Fibroblast of lung (primary cell): ENCODE results near the gene TMEM163. TPM values are rescaled to one million over a fixed set of nuclear protein-coding genes. Genes with fewer than 3 reads are reported as not detected.

Experiments used
- DNase-seq, 2 donors: peaks; one replicate each; pipeline versions ENCODE4 v3.0.0 to v3.0.0-alpha.2; 2010; ENCODE audit warnings: low read depth in 2 of 2
- H2AFZ ChIP-seq: 2 replicates; pipeline ENCODE4 v1.5.1; 2012; ENCODE audit warnings: low read length, control low read depth, inconsistent platforms
- H3K27ac ChIP-seq: 2 replicates; pipeline ENCODE4 v1.5.1; 2011; ENCODE audit warnings: low read length, control low read depth; ENCODE audit not compliant: insufficient read depth
- H3K27me3 ChIP-seq: 2 replicates; pipeline ENCODE4 v1.5.1; 2011; ENCODE audit warnings: mild to moderate bottlenecking, low read length; ENCODE audit not compliant: control insufficient read depth, insufficient read depth
- H3K36me3 ChIP-seq: 2 replicates; pipeline ENCODE4 v1.5.1; 2011; ENCODE audit warnings: low read length; ENCODE audit not compliant: control insufficient read depth, insufficient read depth
- H3K4me1 ChIP-seq: 2 replicates; pipeline ENCODE4 v1.5.1; 2011; ENCODE audit warnings: low read length; ENCODE audit not compliant: control insufficient read depth, insufficient read depth; ENCODE audit errors: extremely low read depth
- H3K4me2 ChIP-seq: 2 replicates; pipeline ENCODE4 v1.5.1; 2011; ENCODE audit warnings: low read length, control low read depth; ENCODE audit not compliant: insufficient read depth; ENCODE audit errors: extremely low read depth
- H3K4me3 ChIP-seq, 4 experiments: fragments of 200-600 bp in 1 of 4; sonication (generic) in 1 of 4; replicated peaks in 1 of 4; 2 replicates each; pipeline ENCODE4 v1.5.1; 2011 to 2016; ENCODE audit warnings: low read length in 4 of 4, low read depth in 3 of 4, mild to moderate bottlenecking in 3 of 4, control low read depth in 2 of 4, inconsistent platforms in 1 of 4, mixed read lengths in 1 of 4; ENCODE audit not compliant: insufficient read depth in 1 of 4; ENCODE audit errors: control extremely low read depth in 1 of 4
- H3K79me2 ChIP-seq: 2 replicates; pipeline ENCODE4 v1.5.1; 2012; ENCODE audit warnings: mild to moderate bottlenecking, low read length, inconsistent platforms; ENCODE audit not compliant: control insufficient read depth, insufficient read depth
- H3K9ac ChIP-seq: 2 replicates; pipeline ENCODE4 v1.5.1; 2011; ENCODE audit warnings: mild to moderate bottlenecking, low read length, control low read depth; ENCODE audit not compliant: insufficient read depth
- H3K9me3 ChIP-seq: 2 replicates; pipeline ENCODE4 v1.5.1; 2012; ENCODE audit warnings: low read depth, low read length; ENCODE audit not compliant: control insufficient read depth, insufficient read depth
- H4K20me1 ChIP-seq: 2 replicates; pipeline ENCODE4 v1.5.1; 2011; ENCODE audit warnings: low read length; ENCODE audit not compliant: control insufficient read depth, insufficient read depth; ENCODE audit errors: extremely low read depth
- EZH2 ChIP-seq: IDR thresholded peaks from 2 replicates; pipeline ENCODE4 v1.5.1; 2012; ENCODE audit warnings: low read length, control low read depth, mild to moderate bottlenecking; ENCODE audit errors: missing control alignments
- polyA plus RNA-seq, 2 donors: library from polyadenylated mRNA; depleted of rRNA in 1 of 2; stranded (reverse) in 1 of 2; unstranded in 1 of 2; fragments of >200 nt; gene quantifications; 2 replicates each; pipeline ENCODE4 v1.2.1, GENCODE V29; 2011 to 2012; ENCODE audit warnings: missing spikeins in 1 of 2
- total RNA-seq: library from RNA; depleted of rRNA; stranded (reverse); fragments of >200 nt; gene quantifications from 2 replicates; pipeline ENCODE4 v1.2.1, GENCODE V29; 2014
- TF ChIP-seq, protein P1 (sequence below), 2 donors: IDR thresholded peaks in 1 of 2; conservative IDR thresholded peaks in 1 of 2; 1 replicate in 1 of 2; 2 replicates in 1 of 2; pipeline ENCODE4 v1.5.1; 2011 to 2012; ENCODE audit warnings: low read length in 2 of 2, control low read depth in 1 of 2, inconsistent platforms in 1 of 2, low read depth in 1 of 2, mild to moderate bottlenecking in 1 of 2

Gene TMEM163
- total and polyA plus RNA-seq, 2 donors (not counting 1 experiment from before 2014, with no cell fraction given), result under 0.01 to 0.03 TPM

GRCh38 chr2:134611316-134611715 is 107.5 kb downstream of the TMEM163 start:
- Histone ChIP-seq H3K27me3 (no peaks in the 10 kb centered on the region), H3K4me2 (no peak overlapping the region), H3K9me3 (no peaks in the 10 kb centered on the region), H3K36me3 (no peaks in the 10 kb centered on the region), H2AFZ (no peak overlapping the region), H3K4me3 (no peak overlapping the region), H4K20me1 (no peaks in the 10 kb centered on the region), H3K27ac (no peak overlapping the region), H3K9ac (no peak overlapping the region), H3K79me2 (no peaks in the 10 kb centered on the region), H3K4me1 (no peaks in the 10 kb centered on the region)
- DNase-seq, result no peak
- TF ChIP-seq EZH2, result no peak
- TF ChIP-seq, protein P1, sequence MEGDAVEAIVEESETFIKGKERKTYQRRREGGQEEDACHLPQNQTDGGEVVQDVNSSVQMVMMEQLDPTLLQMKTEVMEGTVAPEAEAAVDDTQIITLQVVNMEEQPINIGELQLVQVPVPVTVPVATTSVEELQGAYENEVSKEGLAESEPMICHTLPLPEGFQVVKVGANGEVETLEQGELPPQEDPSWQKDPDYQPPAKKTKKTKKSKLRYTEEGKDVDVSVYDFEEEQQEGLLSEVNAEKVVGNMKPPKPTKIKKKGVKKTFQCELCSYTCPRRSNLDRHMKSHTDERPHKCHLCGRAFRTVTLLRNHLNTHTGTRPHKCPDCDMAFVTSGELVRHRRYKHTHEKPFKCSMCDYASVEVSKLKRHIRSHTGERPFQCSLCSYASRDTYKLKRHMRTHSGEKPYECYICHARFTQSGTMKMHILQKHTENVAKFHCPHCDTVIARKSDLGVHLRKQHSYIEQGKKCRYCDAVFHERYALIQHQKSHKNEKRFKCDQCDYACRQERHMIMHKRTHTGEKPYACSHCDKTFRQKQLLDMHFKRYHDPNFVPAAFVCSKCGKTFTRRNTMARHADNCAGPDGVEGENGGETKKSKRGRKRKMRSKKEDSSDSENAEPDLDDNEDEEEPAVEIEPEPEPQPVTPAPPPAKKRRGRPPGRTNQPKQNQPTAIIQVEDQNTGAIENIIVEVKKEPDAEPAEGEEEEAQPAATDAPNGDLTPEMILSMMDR (conservative IDR thresholded peaks at IDR 0.05 in 1 of 2, IDR thresholded peaks at IDR 0.05 in 1 of 2; ENCODE audit: low read depth in 1 of 2, low read length in 2 of 2), result no peak

- no peak for DNase-seq
- TF ChIP-seq EZH2, result no peak
- no peak overlapping the region for H3K27ac ChIP-seq
Observed at GRCh38 chr2:134610871-134611270, 107.9 kb downstream of the TMEM163 start.

GRCh38 chr2:134609924-134610513 is 108.8 kb downstream of the TMEM163 start:
- DNase-seq, result no peak
- Histone ChIP-seq H3K36me3 (no peaks in the 10 kb centered on the region), H2AFZ (no peak overlapping the region), H3K9ac (no peak overlapping the region), H4K20me1 (no peaks in the 10 kb centered on the region), H3K4me3 (no peak overlapping the region), H3K4me1 (no peaks in the 10 kb centered on the region), H3K9me3 (no peaks in the 10 kb centered on the region), H3K4me2 (no peak overlapping the region), H3K27ac (no peak overlapping the region), H3K79me2 (no peaks in the 10 kb centered on the region), H3K27me3 (no peaks in the 10 kb centered on the region)
- TF ChIP-seq, protein P1 (conservative IDR thresholded peaks at IDR 0.05 in 1 of 2, IDR thresholded peaks at IDR 0.05 in 1 of 2; ENCODE audit: low read depth in 1 of 2, low read length in 2 of 2), result no peak
- TF ChIP-seq EZH2, result no peak

More at GRCh38 chr2:134610871-134611270, 107.9 kb downstream of the TMEM163 start:
- H3K4me2 ChIP-seq, result no peak overlapping the region
- H3K9ac ChIP-seq, result no peak overlapping the region
- H3K4me3 ChIP-seq, result no peak overlapping the region
- H3K27me3 ChIP-seq, result no peaks in the 10 kb centered on the region
- H4K20me1 ChIP-seq, result no peaks in the 10 kb centered on the region
- no peaks in the 10 kb centered on the region for H3K9me3 ChIP-seq
- no peak overlapping the region for H2AFZ ChIP-seq
- H3K79me2 ChIP-seq, result no peaks in the 10 kb centered on the region
- no peaks in the 10 kb centered on the region for H3K36me3 ChIP-seq
- H3K4me1 ChIP-seq, result no peaks in the 10 kb centered on the region
